HEK293 (cell line): ENCODE data around the gene BMAL2.

Experiments used
- ZNF621 ChIP-seq: fragments of 450-650 bp; formaldehyde crosslinking; IDR thresholded peaks from 2 replicates; pipeline ENCODE4 v1.5.1; 2017; ENCODE audit warnings: missing biosample characterization, missing genetic modification characterization
- ZNF629 ChIP-seq: fragments of 450-650 bp; formaldehyde crosslinking; IDR thresholded peaks from 2 replicates; pipeline ENCODE4 v1.5.1; 2017; ENCODE audit warnings: missing biosample characterization, missing genetic modification characterization
- TF ChIP-seq, protein P1 (sequence below): fragments of 450-650 bp; formaldehyde crosslinking; conservative IDR thresholded peaks from 2 replicates; pipeline ENCODE4 v1.5.1; 2016; ENCODE audit warnings: low read depth, missing biosample characterization, missing genetic modification characterization

BMAL2 gene

DNA sequence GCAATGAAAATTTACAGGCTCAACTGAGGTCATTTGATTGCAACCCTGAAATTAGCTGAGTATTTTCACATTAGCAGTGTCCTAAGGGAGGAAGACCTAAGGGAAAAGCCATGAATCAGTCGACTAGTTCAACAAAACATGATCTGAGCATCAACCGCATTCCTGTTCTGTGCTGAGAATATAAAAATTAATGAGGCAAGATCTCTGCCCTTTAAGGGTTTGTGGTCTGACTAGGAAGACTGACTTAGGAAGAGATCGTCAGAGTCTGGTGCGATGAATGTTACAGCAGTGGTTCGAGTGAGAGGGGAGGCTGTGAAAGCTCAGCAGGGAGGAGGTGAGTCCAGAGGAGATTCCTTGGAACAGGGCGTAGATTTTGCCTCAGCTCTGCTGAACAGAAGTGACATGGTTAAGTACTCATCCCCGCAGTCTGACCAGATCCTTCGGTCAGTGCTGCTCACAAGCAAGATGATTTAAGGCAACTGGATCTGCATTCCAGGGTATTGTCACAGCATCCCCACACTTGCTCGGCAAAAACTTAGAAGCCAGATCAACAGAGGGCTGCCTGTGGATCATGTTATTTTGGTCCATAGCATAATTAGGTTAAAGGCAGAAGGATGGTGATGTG, 49.6 kb downstream of the BMAL2 start (continued):
- TF ChIP-seq, protein P1, sequence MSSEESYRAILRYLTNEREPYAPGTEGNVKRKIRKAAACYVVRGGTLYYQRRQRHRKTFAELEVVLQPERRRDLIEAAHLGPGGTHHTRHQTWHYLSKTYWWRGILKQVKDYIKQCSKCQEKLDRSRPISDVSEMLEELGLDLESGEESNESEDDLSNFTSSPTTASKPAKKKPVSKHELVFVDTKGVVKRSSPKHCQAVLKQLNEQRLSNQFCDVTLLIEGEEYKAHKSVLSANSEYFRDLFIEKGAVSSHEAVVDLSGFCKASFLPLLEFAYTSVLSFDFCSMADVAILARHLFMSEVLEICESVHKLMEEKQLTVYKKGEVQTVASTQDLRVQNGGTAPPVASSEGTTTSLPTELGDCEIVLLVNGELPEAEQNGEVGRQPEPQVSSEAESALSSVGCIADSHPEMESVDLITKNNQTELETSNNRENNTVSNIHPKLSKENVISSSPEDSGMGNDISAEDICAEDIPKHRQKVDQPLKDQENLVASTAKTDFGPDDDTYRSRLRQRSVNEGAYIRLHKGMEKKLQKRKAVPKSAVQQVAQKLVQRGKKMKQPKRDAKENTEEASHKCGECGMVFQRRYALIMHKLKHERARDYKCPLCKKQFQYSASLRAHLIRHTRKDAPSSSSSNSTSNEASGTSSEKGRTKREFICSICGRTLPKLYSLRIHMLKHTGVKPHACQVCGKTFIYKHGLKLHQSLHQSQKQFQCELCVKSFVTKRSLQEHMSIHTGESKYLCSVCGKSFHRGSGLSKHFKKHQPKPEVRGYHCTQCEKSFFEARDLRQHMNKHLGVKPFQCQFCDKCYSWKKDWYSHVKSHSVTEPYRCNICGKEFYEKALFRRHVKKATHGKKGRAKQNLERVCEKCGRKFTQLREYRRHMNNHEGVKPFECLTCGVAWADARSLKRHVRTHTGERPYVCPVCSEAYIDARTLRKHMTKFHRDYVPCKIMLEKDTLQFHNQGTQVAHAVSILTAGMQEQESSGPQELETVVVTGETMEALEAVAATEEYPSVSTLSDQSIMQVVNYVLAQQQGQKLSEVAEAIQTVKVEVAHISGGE = no peak
- TF ChIP-seq ZNF629 (no peak), ZNF621 (tag by site-specific recombination) (no peak)
